Measurements from ENCODE around the gene L3MBTL2.

DNA sequence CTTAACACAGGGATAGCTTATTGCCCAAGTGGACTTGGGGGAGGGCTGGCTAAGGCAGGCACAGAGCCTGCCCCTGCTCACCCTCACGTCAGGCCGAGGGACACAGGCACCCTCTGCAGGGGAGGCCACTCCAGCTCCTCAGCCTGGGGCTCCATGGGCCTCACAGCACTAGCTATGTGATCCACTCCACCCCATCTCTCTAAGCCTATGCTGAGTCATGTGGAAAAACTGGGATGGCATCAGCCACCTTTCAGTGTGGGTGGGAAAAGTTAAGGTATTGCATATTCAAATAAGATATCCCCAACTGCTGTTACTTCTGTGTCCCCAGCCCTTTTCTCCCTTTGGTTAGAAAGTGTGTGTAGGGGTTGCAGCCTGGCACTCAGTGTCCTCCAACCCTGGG lies 58.6 kb downstream of the L3MBTL2 start:
- TF ChIP-seq TCF7L2 (IDR thresholded peaks at IDR 0.05; ENCODE audit: borderline replicate concordance, low read depth, low read length) (no peak), ZNF274 (IDR thresholded peaks at IDR 0.05; ENCODE audit: low read length) (no peak), ZNF274 (tag by site-specific recombination; IDR thresholded peaks at IDR 0.05; ENCODE audit: borderline replicate concordance) (no peak), MYNN (tag by site-specific recombination; IDR thresholded peaks at IDR 0.05; ENCODE audit: borderline replicate concordance) (no peak)
